SK-N-SH (cell line): ENCODE measurements around the gene CDKN3. TPM values are rescaled to one million over a fixed set of nuclear protein-coding genes. Genes with fewer than 3 reads are reported as not detected.
A peak's percentile ranks its signal among the peaks of the same experiment; 100 is the strongest.

ENCODE experiments used
- CTCF ChIA-PET: fragments of 300-600, 350-600 bp; formaldehyde crosslinking; extraction: SDS; loops from one replicate; lab custom pipeline; 2021; lab: Yijun Ruan, JAX
- POLR2A ChIA-PET: fragments of 350-600 bp; sonication (Branson Sonifier 250); formaldehyde crosslinking; extraction: SDS; loops from one replicate; lab custom pipeline; 2020; ENCODE audit warnings: antibody characterized with exemption, inconsistent platforms; lab: Yijun Ruan, JAX
- DNase-seq: peaks from one replicate; pipeline ENCODE4 v3.0.0; 2012
- H2AFZ ChIP-seq: fragments of 200-600 bp; sonication (generic); 2 replicates; pipeline ENCODE4 v1.8.1; 2016; ENCODE audit warnings: antibody characterized with exemption, mild to moderate bottlenecking, low read depth
- H3F3A ChIP-seq: fragments of 200-600 bp; sonication (generic); replicated peaks from 2 replicates; pipeline ENCODE3; 2016; ENCODE audit warnings: antibody characterized with exemption, mild to moderate bottlenecking; ENCODE audit not compliant: insufficient read depth
- H3K27ac ChIP-seq, 2 experiments: fragments of 200-500 bp in 1 of 2; fragments of 200-600 bp in 1 of 2; sonication (Bioruptor generic) in 1 of 2; sonication (generic), shearing (Covaris generic) in 1 of 2; 2 replicates each; pipeline versions ENCODE4 v1.5.1 to v1.6.1; 2014 to 2016; ENCODE audit warnings: low read depth in 2 of 2, inconsistent platforms in 1 of 2, low read length in 1 of 2, mild to moderate bottlenecking in 1 of 2, mixed read lengths in 1 of 2
- H3K27me3 ChIP-seq: fragments of 200-600 bp; sonication (generic), shearing (Covaris generic); 2 replicates; pipeline ENCODE4 v1.6.1; 2016; ENCODE audit warnings: mixed run types; ENCODE audit not compliant: insufficient read depth
- H3K36me3 ChIP-seq, 2 experiments: fragments of 200-500 bp in 1 of 2; fragments of 200-600 bp in 1 of 2; sonication (Bioruptor generic) in 1 of 2; sonication (generic) in 1 of 2; replicated peaks in 1 of 2; 2 replicates each; pipeline versions ENCODE3 to v1.5.1; 2014 to 2016; ENCODE audit warnings: low read length in 1 of 2, mild to moderate bottlenecking in 1 of 2; ENCODE audit not compliant: insufficient read depth in 2 of 2, control insufficient read depth in 1 of 2
- H3K4me1 ChIP-seq, 2 experiments: fragments of 200-500 bp in 1 of 2; fragments of 200-600 bp in 1 of 2; sonication (Bioruptor generic) in 1 of 2; sonication (generic), shearing (Covaris generic) in 1 of 2; 2 replicates each; pipeline versions ENCODE4 v1.5.1 to v1.6.1; 2014 to 2016; ENCODE audit warnings: low read depth in 1 of 2, low read length in 1 of 2, mixed run types in 1 of 2; ENCODE audit not compliant: insufficient read depth in 2 of 2, control insufficient read depth in 1 of 2
- H3K4me2 ChIP-seq: fragments of 200-600 bp; sonication (generic), shearing (Covaris generic); 2 replicates; pipeline ENCODE4 v1.6.1; 2017; ENCODE audit warnings: mixed run types
- H3K4me3 ChIP-seq, 2 experiments: fragments of 200-500 bp in 1 of 2; fragments of 200-600 bp in 1 of 2; sonication (Bioruptor generic) in 1 of 2; sonication (generic), shearing (Covaris generic) in 1 of 2; 2 replicates each; pipeline versions ENCODE4 v1.5.1 to v1.8.1; 2014 to 2016; ENCODE audit warnings: low read depth in 2 of 2, inconsistent platforms in 1 of 2, low read length in 1 of 2, mild to moderate bottlenecking in 1 of 2, mixed read lengths in 1 of 2, moderate library complexity in 1 of 2
- H3K79me2 ChIP-seq: fragments of 200-600 bp; sonication (generic); 2 replicates; pipeline ENCODE4 v1.8.1; 2017; ENCODE audit warnings: mild to moderate bottlenecking; ENCODE audit not compliant: insufficient read depth
- H3K9ac ChIP-seq: fragments of 200-600 bp; sonication (generic); 2 replicates; pipeline ENCODE4 v1.6.1; 2017; ENCODE audit warnings: mixed run types
- H3K9me2 ChIP-seq: fragments of 200-600 bp; sonication (generic); 2 replicates; pipeline ENCODE4 v1.6.1; 2017; ENCODE audit warnings: mixed run types
- H3K9me3 ChIP-seq: fragments of 200-600 bp; sonication (generic); 2 replicates; pipeline ENCODE4 v1.6.1; 2017; ENCODE audit warnings: mixed run types, mild to moderate bottlenecking, moderate library complexity
- H4K20me1 ChIP-seq: fragments of 200-600 bp; sonication (generic); 2 replicates; pipeline ENCODE4 v1.6.1; 2017; ENCODE audit warnings: mild to moderate bottlenecking, mixed run types; ENCODE audit not compliant: insufficient read depth
- CHD2 ChIP-seq: fragments of 150-350 bp; IDR thresholded peaks from 2 replicates; pipeline ENCODE4 v1.6.1; 2018; ENCODE audit warnings: low read length; ENCODE audit not compliant: partially characterized antibody
- ELF1 ChIP-seq: IDR thresholded peaks from 2 replicates; pipeline ENCODE4 v1.4.0; 2012
- EP300 ChIP-seq, 2 experiments: IDR thresholded peaks; 2 replicates each; pipeline versions ENCODE4 v1.4.0 to v1.6.1; 2012; ENCODE audit warnings: borderline replicate concordance in 1 of 2, low read depth in 1 of 2, low read length in 1 of 2
- FOSL2 ChIP-seq: IDR thresholded peaks from 2 replicates; pipeline ENCODE4 v1.4.0; 2012; ENCODE audit warnings: low read depth, mild to moderate bottlenecking, moderate library complexity, borderline replicate concordance
- FOXJ3 ChIP-seq: sonication (generic); formaldehyde crosslinking; IDR thresholded peaks from 2 replicates; pipeline ENCODE4 v1.5.1; 2020; ENCODE audit warnings: mild to moderate bottlenecking, missing genetic modification reagents
- FOXM1 ChIP-seq: IDR thresholded peaks from 2 replicates; pipeline ENCODE4 v1.4.0; 2012; ENCODE audit warnings: low read depth, mild to moderate bottlenecking
- GABPA ChIP-seq: IDR thresholded peaks from 2 replicates; pipeline ENCODE4 v1.4.0; 2012; ENCODE audit warnings: low read depth, mild to moderate bottlenecking
- GATA2 ChIP-seq: sonication (generic); formaldehyde crosslinking; IDR thresholded peaks from 2 replicates; pipeline ENCODE4 v1.5.0; 2020; ENCODE audit warnings: mild to moderate bottlenecking, missing genetic modification reagents
- JUND ChIP-seq: IDR thresholded peaks from 2 replicates; pipeline ENCODE4 v1.4.0; 2012
- MXI1 ChIP-seq: IDR thresholded peaks from 2 replicates; pipeline ENCODE4 v1.6.1; 2012; ENCODE audit warnings: mild to moderate bottlenecking, low read depth, low read length, improper control_type of control experiment
- NFIC ChIP-seq: IDR thresholded peaks from 2 replicates; pipeline ENCODE4 v1.4.0; 2012; ENCODE audit warnings: borderline replicate concordance
- NRF1 ChIP-seq: IDR thresholded peaks from 2 replicates; pipeline ENCODE4 v1.6.1; 2012; ENCODE audit warnings: low read depth, mild to moderate bottlenecking, low read length
- PBX3 ChIP-seq: IDR thresholded peaks from 2 replicates; pipeline ENCODE4; 2012
- POLR2AphosphoS5 ChIP-seq: IDR thresholded peaks from 2 replicates; pipeline ENCODE4 v1.6.1; 2012; ENCODE audit warnings: low read depth, low read length
- RAD21 ChIP-seq: IDR thresholded peaks from 2 replicates; pipeline ENCODE4 v1.6.1; 2012; ENCODE audit warnings: mild to moderate bottlenecking, low read length
- RCOR1 ChIP-seq: fragments of 150-350 bp; IDR thresholded peaks from 2 replicates; pipeline ENCODE4 v1.6.1; 2017; ENCODE audit warnings: antibody characterized with exemption, low read length
- REST ChIP-seq: IDR thresholded peaks from 2 replicates; pipeline ENCODE4 v1.6.1; 2012; ENCODE audit warnings: mild to moderate bottlenecking, low read depth, low read length, moderate library complexity
- SMC3 ChIP-seq: IDR thresholded peaks from 2 replicates; pipeline ENCODE4 v1.6.1; 2012; ENCODE audit warnings: low read depth, low read length, improper control_type of control experiment
- TAF1 ChIP-seq: IDR thresholded peaks from 2 replicates; pipeline ENCODE4 v1.6.1; 2012; ENCODE audit warnings: low read depth, mild to moderate bottlenecking, low read length, moderate library complexity, borderline replicate concordance
- TEAD4 ChIP-seq: IDR thresholded peaks from 2 replicates; pipeline ENCODE4 v1.4.0; 2012; ENCODE audit warnings: mild to moderate bottlenecking, borderline replicate concordance; ENCODE audit not compliant: insufficient read depth
- USF2 ChIP-seq: fragments of 150-350 bp; IDR thresholded peaks from 2 replicates; pipeline ENCODE4 v1.6.1; 2017; ENCODE audit warnings: antibody characterized with exemption, low read length, low read depth, borderline replicate concordance
- YY1 ChIP-seq: IDR thresholded peaks from 2 replicates; pipeline ENCODE4 v1.4.0; 2012; ENCODE audit warnings: low read depth, mild to moderate bottlenecking
- ZBTB33 ChIP-seq: IDR thresholded peaks from 2 replicates; pipeline ENCODE4 v1.4.0; 2012; ENCODE audit warnings: low read depth, borderline replicate concordance
- WGBS: methylation state at CpG from one replicate; pipeline ENCODE4 v1.1.6; 2017; ENCODE audit warnings: low lambda C conversion rate; 5-methylcytosine and 5-hydroxymethylcytosine counted together
- polyA plus RNA-seq, 3 experiments: library from polyadenylated mRNA; depleted of rRNA; stranded (reverse); fragments of >200 nt; gene quantifications; 2 replicates each; pipeline ENCODE4 v1.2.3, GENCODE V29; 2012

CDKN3 gene
- polyA plus RNA-seq, 1 of the 3 experiments (the other 2 are of a cell fraction), result 26.7 TPM

GRCh38 chr14:54451121-54451601, 54.4 kb downstream of the CDKN3 start:
- Histone ChIP-seq H3K9me3 (no peaks in the 10 kb centered on the region), H3K4me3 (no peak overlapping the region)
- TF ChIP-seq USF2, result no peak
- no peak for TF ChIP-seq NRF1
- no peak for TF ChIP-seq GABPA
- TF ChIP-seq POLR2AphosphoS5, result no peak
- no peak for TF ChIP-seq NFIC
- TF ChIP-seq TAF1, result no peak
- no peak for TF ChIP-seq CHD2
- no peak for TF ChIP-seq GATA2
- TF ChIP-seq ZBTB33, result no peak
- TF ChIP-seq FOSL2, result no peak
- TF ChIP-seq TEAD4, result no peak
- TF ChIP-seq, all 33 proteins: peak for 0
- ChIA-PET CTCF (interaction anchor here (1.9 to 2.8 kb wide), 2 partner anchors 9 to 322 kb away, joined by 4 to 13 read pairs; no protein-coding TSS in a partner anchor), POLR2A (no interaction called here)
- H3K27me3 ChIP-seq, result no peaks in the 10 kb centered on the region
- H3K79me2 ChIP-seq, result no peaks in the 10 kb centered on the region
- no peaks in the 10 kb centered on the region for H3K9me2 ChIP-seq
- H3K36me3 ChIP-seq, result no peaks in the 10 kb centered on the region
- H2AFZ ChIP-seq, result no peak overlapping the region
- H3F3A ChIP-seq, result no peaks in the 10 kb centered on the region
- H3K27ac ChIP-seq, result peak overlapping the region in 1 of 2 experiments; percentile 62; a peak in 1 of 4 replicates
- no peak overlapping the region for H3K4me2 ChIP-seq
- H3K9ac ChIP-seq, result no peak overlapping the region
- WGBS, result 98% methylated on average over 5 of the region's 7 CpGs
- H4K20me1 ChIP-seq, result no peaks in the 10 kb centered on the region
- H3K4me1 ChIP-seq, result peaks cover 0 to 5% of the 10 kb centered on the region in 2 experiments; a peak in 1 of 4 replicates
- DNase-seq, result no peak

GRCh38 chr14:54451961-54452360, 55.2 kb downstream of the CDKN3 start:
- Histone ChIP-seq H2AFZ (no peak overlapping the region), H3K4me3 (no peak overlapping the region), H3K36me3 (no peaks in the 10 kb centered on the region), H3K27me3 (no peaks in the 10 kb centered on the region), H4K20me1 (no peaks in the 10 kb centered on the region), H3K9ac (no peak overlapping the region), H3K4me2 (no peak overlapping the region), H3K27ac (no peak overlapping the region), H3F3A (no peaks in the 10 kb centered on the region), H3K79me2 (no peaks in the 10 kb centered on the region), H3K9me2 (no peaks in the 10 kb centered on the region), H3K4me1 (peaks cover 0 to 2% of the 10 kb centered on the region in 2 experiments; a peak in 1 of 4 replicates), H3K9me3 (no peaks in the 10 kb centered on the region)
- no peak for DNase-seq
- WGBS, result 91% methylated on average over 3 of the region's 3 CpGs
- CTCF ChIA-PET, result interaction anchor here (0.7 to 2.8 kb wide), 2 partner anchors 10 to 102 kb away, joined by 4 to 13 read pairs; no protein-coding TSS in a partner anchor
- POLR2A ChIA-PET, result no interaction called here
- TF ChIP-seq FOXM1 (no peak), FOXJ3 (CRISPR knock-in tag) (no peak), RCOR1 (no peak), NFIC (no peak), SMC3 (no peak), MXI1 (no peak), TEAD4 (no peak), RAD21 (no peak), JUND (no peak), ELF1 (no peak), YY1 (no peak), REST (no peak), EP300 (IDR thresholded peaks at IDR 0.05; ENCODE audit: borderline replicate concordance in 1 of 2, low read depth in 1 of 2, low read length in 1 of 2) (no peak), PBX3 (no peak)
